PFSK-1 (cell line): ENCODE data around the gene PRKAR1A.

Source experiments
- FOXP2 ChIP-seq: optimal IDR thresholded peaks from 2 replicates; pipeline ENCODE3; 2011; ENCODE audit warnings: borderline replicate concordance, control low read depth, inconsistent platforms; ENCODE audit not compliant: insufficient read depth; ENCODE audit errors: extremely low read length, extremely low read depth
- POLR2AphosphoS5 ChIP-seq: IDR thresholded peaks from 2 replicates; pipeline ENCODE4 v1.6.1; 2012; ENCODE audit warnings: low read depth, mild to moderate bottlenecking, control low read depth, low read length, moderate library complexity
- REST ChIP-seq, 2 experiments: IDR thresholded peaks; 2 replicates each; pipeline versions ENCODE4 v1.6.1 to v1.8.0; 2011 to 2012; ENCODE audit warnings: low read depth in 2 of 2, low read length in 2 of 2, control low read depth in 1 of 2, inconsistent platforms in 1 of 2, mild to moderate bottlenecking in 1 of 2, moderate library complexity in 1 of 2; ENCODE audit not compliant: insufficient read depth in 1 of 2
- SIN3A ChIP-seq: IDR thresholded peaks from 2 replicates; pipeline ENCODE4 v1.6.1; 2012; ENCODE audit warnings: mild to moderate bottlenecking, low read length, moderate library complexity, borderline replicate concordance; ENCODE audit not compliant: insufficient read depth
- TAF1 ChIP-seq: IDR thresholded peaks from 2 replicates; pipeline ENCODE4 v1.6.1; 2012; ENCODE audit warnings: low read length, control low read depth, borderline replicate concordance; ENCODE audit not compliant: insufficient read depth

PRKAR1A gene

DNA sequence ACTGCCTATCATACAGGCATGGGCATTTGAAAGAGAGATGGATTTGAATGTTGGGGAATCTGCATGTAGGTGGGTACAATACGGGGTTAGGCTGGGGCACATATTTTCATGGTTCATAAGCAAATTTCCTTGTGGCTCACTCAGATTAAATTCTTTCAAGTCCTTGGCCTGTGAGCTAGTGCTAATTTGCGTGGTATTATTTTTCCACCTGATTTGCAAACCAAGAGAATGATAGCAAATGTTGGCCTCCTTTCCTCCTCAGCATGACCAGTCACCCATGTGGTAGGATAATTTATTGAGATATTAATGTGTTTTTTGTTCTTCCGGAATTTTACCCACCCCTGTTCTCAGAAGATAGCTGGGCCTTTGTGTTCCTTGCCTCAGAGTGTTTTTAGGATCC is 66.0 kb downstream of the PRKAR1A start:
- TF ChIP-seq SIN3A (no peak), REST (IDR thresholded peaks at IDR 0.05; ENCODE audit: insufficient read depth in 1 of 2, low read depth in 2 of 2, low read length in 2 of 2) (no peak)

DNA sequence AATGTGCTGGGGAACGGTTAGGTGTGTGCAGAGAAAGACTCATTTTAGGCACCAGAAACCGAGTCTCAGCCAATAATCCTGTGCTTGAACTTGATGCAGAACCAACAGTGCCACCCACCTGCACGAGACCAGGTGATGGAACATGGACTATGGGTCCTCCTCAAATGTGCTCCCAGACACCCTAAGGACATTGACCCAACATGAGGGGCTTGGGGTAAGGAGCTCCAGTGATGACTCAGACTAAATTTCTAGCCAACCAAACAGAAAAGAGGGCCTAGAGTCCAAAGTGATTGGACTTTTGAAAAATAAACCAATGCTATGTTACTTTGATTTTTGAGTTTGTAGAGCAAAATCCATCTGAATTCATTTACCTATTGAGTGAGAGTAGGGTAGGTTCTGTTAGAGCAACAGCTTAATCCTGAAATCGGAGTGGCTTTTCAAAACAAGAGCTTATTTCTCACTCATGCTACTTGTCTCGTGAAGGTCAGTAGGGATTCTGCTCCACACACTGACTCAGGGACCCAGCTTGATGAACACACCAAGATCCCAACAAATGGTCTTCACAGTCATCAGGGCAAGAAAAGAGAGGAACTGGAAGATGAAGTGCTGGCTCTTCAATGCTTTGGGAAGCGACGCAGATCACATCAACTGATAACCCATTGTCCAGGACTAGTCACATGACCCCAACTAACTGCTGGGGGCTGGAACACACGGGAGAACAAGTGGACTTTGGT is 67.1 kb downstream of the PRKAR1A start:
- TF ChIP-seq POLR2AphosphoS5 (no peak), SIN3A (no peak), REST (IDR thresholded peaks at IDR 0.05; ENCODE audit: insufficient read depth in 1 of 2, low read depth in 2 of 2, low read length in 2 of 2) (no peak), FOXP2 (no peak), TAF1 (no peak)

DNA sequence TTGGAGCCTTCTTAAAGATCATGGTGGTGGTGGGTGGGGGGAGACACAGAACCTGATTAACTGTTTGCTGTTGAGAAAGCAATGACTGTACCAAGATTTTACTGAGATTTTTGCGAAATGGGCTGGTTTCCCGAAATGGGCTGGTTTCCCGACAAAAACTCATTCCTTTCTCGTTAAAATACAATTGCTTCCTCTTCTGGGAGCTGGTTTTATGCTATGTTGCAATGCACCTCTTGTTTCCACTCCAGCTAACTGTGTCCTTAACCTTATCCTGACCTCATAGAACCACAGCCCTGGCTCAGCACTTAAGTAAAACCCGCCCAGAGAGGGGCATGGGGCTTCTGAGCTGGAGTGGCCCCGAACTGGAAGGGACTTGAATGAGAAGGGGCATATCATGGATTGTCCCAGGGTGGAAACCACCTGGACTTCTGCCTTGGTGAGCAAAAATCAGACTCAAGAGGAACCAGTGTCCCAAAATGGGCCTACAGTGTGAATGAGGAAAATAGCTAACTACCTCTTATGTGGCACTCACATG is 68.1 kb downstream of the PRKAR1A start:
- TF ChIP-seq POLR2AphosphoS5 (no peak), TAF1 (no peak), REST (IDR thresholded peaks at IDR 0.05; ENCODE audit: insufficient read depth in 1 of 2, low read depth in 2 of 2, low read length in 2 of 2) (no peak), FOXP2 (no peak), SIN3A (no peak)

- TF ChIP-seq TAF1 (no peak), REST (IDR thresholded peaks at IDR 0.05; ENCODE audit: insufficient read depth in 1 of 2, low read depth in 2 of 2, low read length in 2 of 2) (no peak), FOXP2 (no peak), POLR2AphosphoS5 (no peak), SIN3A (no peak)
Measured at GRCh38 chr17:68581863-68582645, 69.8 kb downstream of the PRKAR1A start.
